AML-193 (cell line): ENCODE data around the gene RAI2.

Experiments used
- DNase-seq, 2 experiments: peaks; one replicate each; lab custom pipeline; 2025; lab: John Stamatoyannopoulos, UW

The RAI2 gene

GRCh38 chrX:17860811-17861488, at the start of gene RAI2:
Gene RAI2, minus strand, starts transcription at chrX:17861298. Its CDS starts 59,288 bp downstream, at chrX:17802010.
- DNase-seq = no peak

GRCh38 chrX:17888421-17888820, 27.3 kb upstream of the RAI2 start:
- no peak for DNase-seq

GRCh38 chrX:17882680-17883079, 21.6 kb upstream of the RAI2 start:
- DNase-seq = no peak

GRCh38 chrX:17878028-17878670, 17.1 kb upstream of the RAI2 start:
- DNase-seq = no peak

- DNase-seq = no peak
Observed at GRCh38 chrX:17876135-17876534, 15.0 kb upstream of the RAI2 start.

- DNase-seq = no peak
Observed at GRCh38 chrX:17869580-17869979, 8.5 kb upstream of the RAI2 start.

GRCh38 chrX:17861489-17862011, 452 bp upstream of the RAI2 start:
- DNase-seq = no peak

GRCh38 chrX:17860179-17860780, 818 bp downstream of the RAI2 start:
- DNase-seq = no peak

- no peak for DNase-seq
Observed at GRCh38 chrX:17859609-17860178, 1.4 kb downstream of the RAI2 start.

- no peak for DNase-seq
Observed at GRCh38 chrX:17854531-17854930, 6.6 kb downstream of the RAI2 start.

GRCh38 chrX:17854069-17854468, 7.0 kb downstream of the RAI2 start:
- DNase-seq = no peak

GRCh38 chrX:17851874-17852273, 9.2 kb downstream of the RAI2 start:
- DNase-seq = no peak

GRCh38 chrX:17848545-17849265, 12.4 kb downstream of the RAI2 start:
- DNase-seq = no peak

- DNase-seq = no peak
Observed at GRCh38 chrX:17846045-17846444, 15.1 kb downstream of the RAI2 start.

GRCh38 chrX:17844236-17844635, 16.9 kb downstream of the RAI2 start:
- no peak for DNase-seq

GRCh38 chrX:17842769-17843525, 18.2 kb downstream of the RAI2 start:
- DNase-seq = no peak

GRCh38 chrX:17839269-17839668, 21.8 kb downstream of the RAI2 start:
- DNase-seq = no peak

- no peak for DNase-seq
Observed at GRCh38 chrX:17836830-17837229, 24.3 kb downstream of the RAI2 start.

- DNase-seq = no peak
Observed at GRCh38 chrX:17833954-17834353, 27.1 kb downstream of the RAI2 start.

- no peak for DNase-seq
Observed at GRCh38 chrX:17831255-17831654, 29.8 kb downstream of the RAI2 start.

- DNase-seq = no peak
Observed at GRCh38 chrX:17830211-17830610, 30.9 kb downstream of the RAI2 start.
